Ovary (tissue), 9 donors: ENCODE data around the gene NHS. TPM values are rescaled to one million over a fixed set of nuclear protein-coding genes. Genes with fewer than 3 reads are reported as not detected.

Experiments used
- DNase-seq, 5 donors: peaks; one replicate each; pipeline ENCODE4 v3.0.0-alpha.2; 2019 to 2020
- H3K27ac ChIP-seq, 2 donors: fragments of 200-600 bp; one replicate each; pipeline versions ENCODE4 v1.5.1 to v1.8.0; 2019 to 2022
- H3K27me3 ChIP-seq: fragments of 200-600 bp; one replicate; pipeline ENCODE4 v1.8.0; 2022
- H3K36me3 ChIP-seq: fragments of 200-600 bp; sonication (generic); one replicate; pipeline ENCODE4 v1.5.1; 2019
- H3K4me1 ChIP-seq: one replicate; pipeline ENCODE4 v1.8.1; 2013; ENCODE audit warnings: mild to moderate bottlenecking, moderate library complexity; ENCODE audit not compliant: insufficient read depth
- H3K4me3 ChIP-seq: fragments of 200-600 bp; sonication (generic); one replicate; pipeline ENCODE4 v1.5.1; 2017
- H3K9me3 ChIP-seq, 2 donors: fragments of 200-600 bp in 1 of 2; sonication (generic) in 1 of 2; one replicate each; pipeline versions ENCODE4 v1.5.1 to v1.8.1; 2013 to 2019; ENCODE audit warnings: mild to moderate bottlenecking in 1 of 2, moderate library complexity in 1 of 2
- CTCF ChIP-seq, 3 donors: fragments of 450-650 bp in 2 of 3; fragments of 200-600 bp in 1 of 3; IDR thresholded peaks; one replicate each; pipeline versions ENCODE4 v1.5.1 to v1.8.0; 2016 to 2022; ENCODE audit warnings: antibody characterized with exemption in 3 of 3, mild to moderate bottlenecking in 1 of 3
- EP300 ChIP-seq: sonication (generic); formaldehyde crosslinking; IDR thresholded peaks from one replicate; pipeline ENCODE4 v1.6.1; 2017; ENCODE audit warnings: antibody characterized with exemption
- POLR2A ChIP-seq: fragments of 450-650 bp; IDR thresholded peaks from one replicate; pipeline ENCODE4 v1.6.1; 2017; ENCODE audit warnings: antibody characterized with exemption, mild to moderate bottlenecking, moderate library complexity
- WGBS, 3 donors: extraction: QIAGEN DNeasy Blood & Tissue Kit in 1 of 3; methylation state at CpG; one replicate each; pipeline versions ENCODE4 v1.1.5 to v1.1.7; 2013 to 2017; 5-methylcytosine and 5-hydroxymethylcytosine counted together
- intact Hi-C, 4 donors: fragments of 100-400 bp; cut with DNase I; formaldehyde crosslinking; loops; one replicate each; pipeline versions ENCODE4 v1.11.0 to v1.15.1; 2022 to 2023
- polyA plus RNA-seq, 2 donors: library from polyadenylated mRNA; stranded (reverse); fragments of 200-250 nt in 1 of 2; fragments of 350-450 nt in 1 of 2; fragmentation: Illumina TruSeq in 1 of 2; extraction: RNeasy Lipid Tissue Mini Kit (QIAGEN cat#74804) in 1 of 2; gene quantifications; one replicate each; pipeline ENCODE4 v1.2.3, GENCODE V29; 2013 to 2014
- total RNA-seq, 7 donors: library from RNA; depleted of rRNA in 2 of 7; stranded (reverse); fragments of >200 nt in 2 of 7; fragmentation: NEBNext Ultra II Directional in 3 of 7; extraction: Animal tissue kit (Norgen Biotek cat#: 25700) in 3 of 7; gene quantifications; one replicate each; pipeline versions ENCODE4 v1.1.0 to v1.2.4, GENCODE V29; 2016 to 2023
- donor health status: DM: no; HTN: no; CAD: no; lungs with moderate emphysema.
- donor health status: DM: no; HTN: no; CAD: no.
- donor health status: Bipolar disorder and iron deficiency.
- donor health status: DM: yes; HTN: yes; CAD: no.
- donor health status: DM: no; HTN: no; CAD: no.
- donor health status: DM: yes; HTN: yes; CAD: no.

NHS gene
- total and polyA plus RNA-seq, 9 donors, result 2.3 to 9.5 (median 6.7) TPM

- Histone ChIP-seq H3K27me3 (no peaks in the 10 kb centered on the region), H3K36me3 (no peaks in the 10 kb centered on the region), H3K9me3 (no peaks in the 10 kb centered on the region), H3K4me3 (no peak overlapping the region), H3K27ac (no peak overlapping the region), H3K4me1 (no peaks in the 10 kb centered on the region)
- no peak for DNase-seq
- 44 to 48% (median 45%) methylated on average over 2 of the region's 2 CpGs for WGBS, 3 donors
- no peak for TF ChIP-seq CTCF (IDR thresholded peaks at IDR 0.05)
- TF ChIP-seq POLR2A, result no peak
- no peak for TF ChIP-seq EP300
- intact Hi-C loops, result no loop called here
These were observed 368.9 kb downstream of the NHS start for GRCh38 chrX:17743913-17744312.

GRCh38 chrX:17744896-17745523, 370.0 kb downstream of the NHS start:
- H3K27me3 ChIP-seq, result no peaks in the 10 kb centered on the region
- no peaks in the 10 kb centered on the region for H3K4me1 ChIP-seq
- no peak overlapping the region for H3K27ac ChIP-seq
- WGBS, 3 donors, result 64 to 74% (median 70%) methylated on average over 2 of the region's 2 CpGs
- DNase-seq, result no peak
- peak in 1 of 3 donors; percentile 13 for TF ChIP-seq CTCF (IDR thresholded peaks at IDR 0.05)
- TF ChIP-seq EP300, result no peak
- H3K9me3 ChIP-seq, result no peaks in the 10 kb centered on the region
- H3K36me3 ChIP-seq, result no peaks in the 10 kb centered on the region
- intact Hi-C loops, result no loop called here
- H3K4me3 ChIP-seq, result no peak overlapping the region

GRCh38 chrX:17747692-17748091, 372.7 kb downstream of the NHS start:
- no peaks in the 10 kb centered on the region for H3K9me3 ChIP-seq
- TF ChIP-seq CTCF (IDR thresholded peaks at IDR 0.05) (no peak), EP300 (no peak), POLR2A (no peak)
- no peaks in the 10 kb centered on the region for H3K4me1 ChIP-seq
- no peaks in the 10 kb centered on the region for H3K36me3 ChIP-seq
- 78 to 92% (median 83%) methylated on average over 5 of the region's 5 CpGs for WGBS, 3 donors
- no peak overlapping the region for H3K27ac ChIP-seq
- no peaks in the 10 kb centered on the region for H3K27me3 ChIP-seq
- H3K4me3 ChIP-seq, result no peak overlapping the region
- intact Hi-C loops, result no loop called here
- no peak for DNase-seq

- Histone ChIP-seq H3K27me3 (no peaks in the 10 kb centered on the region), H3K9me3 (no peaks in the 10 kb centered on the region), H3K27ac (no peak overlapping the region), H3K36me3 (no peaks in the 10 kb centered on the region), H3K4me1 (no peaks in the 10 kb centered on the region), H3K4me3 (no peak overlapping the region)
- 72 to 78% (median 75%) methylated on average over 5 of the region's 5 CpGs for WGBS, 3 donors
- TF ChIP-seq POLR2A (no peak), CTCF (IDR thresholded peaks at IDR 0.05) (no peak), EP300 (no peak)
- intact Hi-C loops, result no loop called here
- DNase-seq, result no peak
These were observed 373.7 kb downstream of the NHS start for GRCh38 chrX:17748684-17749083.
